ENCODE data around the gene LAD1. TPM values are rescaled to one million over a fixed set of nuclear protein-coding genes. Genes with fewer than 3 reads are reported as not detected.

The LAD1 gene
- polyA plus RNA-seq, 2 of the 4 experiments (the other 2 are of a cell fraction): 0.19 to 1.1 TPM

GRCh38 chr1:201396861-201397464 is 2.2 kb downstream of the LAD1 start (continued):
- TF ChIP-seq POLR2AphosphoS2 (conservative IDR thresholded peaks at IDR 0.05; ENCODE audit: low read length) (no peak), KDM1A (IDR thresholded peaks at IDR 0.05; ENCODE audit: low read depth) (no peak), NFE2L2 (conservative IDR thresholded peaks at IDR 0.05; ENCODE audit: low read length) (0 out of 2 replicates have a peak, but pooled peaks have one; percentile 9), CBX2 (IDR thresholded peaks at IDR 0.05; ENCODE audit: borderline replicate concordance, low read depth) (no peak), HEYL (CRISPR knock-in tag; IDR thresholded peaks at IDR 0.05) (no peak), PHF8 (IDR thresholded peaks at IDR 0.05; ENCODE audit: borderline replicate concordance, low read depth) (no peak), CBX8 (IDR thresholded peaks at IDR 0.05) (no peak), GATA3 (IDR thresholded peaks at IDR 0.05; ENCODE audit: borderline replicate concordance) (peak; percentile 62), ZSCAN20 (CRISPR knock-in tag; IDR thresholded peaks at IDR 0.05) (no peak), SMC3 (IDR thresholded peaks at IDR 0.05) (no peak), SREBF2 (IDR thresholded peaks at IDR 0.05) (no peak), FOXS1 (CRISPR knock-in tag; IDR thresholded peaks at IDR 0.05) (no peak), TP53 (CRISPR knock-in tag; IDR thresholded peaks at IDR 0.05) (no peak), EHF (CRISPR knock-in tag; IDR thresholded peaks at IDR 0.05) (no peak), EP300 (IDR thresholded peaks at IDR 0.05) (peak in 1 of 2 experiments; percentile 72; a peak in 2 of 5 replicates), FOSB (CRISPR knock-in tag; IDR thresholded peaks at IDR 0.05) (no peak), REST (IDR thresholded peaks at IDR 0.05) (no peak), RARB (CRISPR knock-in tag; IDR thresholded peaks at IDR 0.05) (no peak), ZFP36 (IDR thresholded peaks at IDR 0.05; ENCODE audit: borderline replicate concordance, partially characterized antibody) (no peak), ZNF302 (CRISPR knock-in tag; IDR thresholded peaks at IDR 0.05) (no peak)
- TF ChIP-seq, protein P1, sequence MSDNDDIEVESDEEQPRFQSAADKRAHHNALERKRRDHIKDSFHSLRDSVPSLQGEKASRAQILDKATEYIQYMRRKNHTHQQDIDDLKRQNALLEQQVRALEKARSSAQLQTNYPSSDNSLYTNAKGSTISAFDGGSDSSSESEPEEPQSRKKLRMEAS (IDR thresholded peaks at IDR 0.05): peak; percentile 67
- TF ChIP-seq, protein P2, sequence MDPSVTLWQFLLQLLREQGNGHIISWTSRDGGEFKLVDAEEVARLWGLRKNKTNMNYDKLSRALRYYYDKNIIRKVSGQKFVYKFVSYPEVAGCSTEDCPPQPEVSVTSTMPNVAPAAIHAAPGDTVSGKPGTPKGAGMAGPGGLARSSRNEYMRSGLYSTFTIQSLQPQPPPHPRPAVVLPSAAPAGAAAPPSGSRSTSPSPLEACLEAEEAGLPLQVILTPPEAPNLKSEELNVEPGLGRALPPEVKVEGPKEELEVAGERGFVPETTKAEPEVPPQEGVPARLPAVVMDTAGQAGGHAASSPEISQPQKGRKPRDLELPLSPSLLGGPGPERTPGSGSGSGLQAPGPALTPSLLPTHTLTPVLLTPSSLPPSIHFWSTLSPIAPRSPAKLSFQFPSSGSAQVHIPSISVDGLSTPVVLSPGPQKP (IDR thresholded peaks at IDR 0.05; ENCODE audit: low read depth, low read length): no peak
- TF ChIP-seq, protein P3, sequence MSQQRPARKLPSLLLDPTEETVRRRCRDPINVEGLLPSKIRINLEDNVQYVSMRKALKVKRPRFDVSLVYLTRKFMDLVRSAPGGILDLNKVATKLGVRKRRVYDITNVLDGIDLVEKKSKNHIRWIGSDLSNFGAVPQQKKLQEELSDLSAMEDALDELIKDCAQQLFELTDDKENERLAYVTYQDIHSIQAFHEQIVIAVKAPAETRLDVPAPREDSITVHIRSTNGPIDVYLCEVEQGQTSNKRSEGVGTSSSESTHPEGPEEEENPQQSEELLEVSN (IDR thresholded peaks at IDR 0.05; ENCODE audit: borderline replicate concordance, low read depth): peak; percentile 31; the same call in 1 of the 2 replicates

DNA sequence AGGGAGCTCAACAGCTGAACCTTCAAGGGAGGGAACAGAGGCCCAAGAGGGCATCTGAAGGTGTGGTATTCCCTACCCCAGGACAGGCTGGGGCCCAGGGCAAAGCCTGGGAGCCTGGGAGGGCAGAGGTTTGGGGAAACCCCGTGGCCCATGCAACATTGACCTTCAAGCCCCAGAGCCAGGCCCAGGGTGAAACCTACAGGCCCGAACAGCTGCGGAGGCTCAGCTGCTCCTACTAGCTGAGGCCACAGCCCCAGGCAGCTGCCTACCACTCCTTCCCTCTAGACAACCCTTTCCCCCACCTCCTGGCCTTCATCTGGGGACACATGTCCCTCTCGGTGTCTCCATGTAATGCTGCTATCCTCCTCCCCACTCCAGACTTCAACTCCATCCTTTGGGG is 3.2 kb downstream of the LAD1 start:
- WGBS (ENCODE audit: missing lambda C conversion rate): 86% methylated on average over 4 of the region's 4 CpGs
- Histone ChIP-seq H3K4me3 (no peak overlapping the region), H3K4me1 (peaks cover 71% of the 10 kb centered on the region), H3K27ac (peak overlapping the region; percentile 90 to 92), H3K4me2 (peak overlapping the region; percentile 72), H3K9me3 (no peaks in the 10 kb centered on the region)
- ChIA-PET POLR2A (interaction anchor here (1.5 kb wide), 1 partner anchor 10 kb away, joined by 3 read pairs; no protein-coding TSS in a partner anchor), CTCF (interaction anchor here (0.6 to 19.4 kb wide), 11 partner anchors 10 to 142 kb away, joined by 3 to 334 read pairs (median 7); partner anchors contain the start of gene LAD1)
- no peak for ATAC-seq
- no peak for DNase-seq (ENCODE audit: low read depth in 1 of 2, low spot score in 1 of 2)
- no peak for FAIRE-seq
- TF ChIP-seq BHLHE40 (IDR thresholded peaks at IDR 0.05; ENCODE audit: low read depth, low read length) (no peak), CBX2 (IDR thresholded peaks at IDR 0.05; ENCODE audit: borderline replicate concordance, low read depth) (no peak), NR3C1 (IDR thresholded peaks at IDR 0.05) (no peak), RNF2 (IDR thresholded peaks at IDR 0.05; ENCODE audit: borderline replicate concordance, low read depth) (no peak), TP53 (CRISPR knock-in tag; IDR thresholded peaks at IDR 0.05) (no peak), PHF8 (IDR thresholded peaks at IDR 0.05; ENCODE audit: borderline replicate concordance, low read depth) (no peak), MAZ (IDR thresholded peaks at IDR 0.05; ENCODE audit: borderline replicate concordance, low read depth, low read length) (no peak), CEBPB (IDR thresholded peaks at IDR 0.05) (no peak), REST (IDR thresholded peaks at IDR 0.05) (no peak)
- TF ChIP-seq, protein P4, sequence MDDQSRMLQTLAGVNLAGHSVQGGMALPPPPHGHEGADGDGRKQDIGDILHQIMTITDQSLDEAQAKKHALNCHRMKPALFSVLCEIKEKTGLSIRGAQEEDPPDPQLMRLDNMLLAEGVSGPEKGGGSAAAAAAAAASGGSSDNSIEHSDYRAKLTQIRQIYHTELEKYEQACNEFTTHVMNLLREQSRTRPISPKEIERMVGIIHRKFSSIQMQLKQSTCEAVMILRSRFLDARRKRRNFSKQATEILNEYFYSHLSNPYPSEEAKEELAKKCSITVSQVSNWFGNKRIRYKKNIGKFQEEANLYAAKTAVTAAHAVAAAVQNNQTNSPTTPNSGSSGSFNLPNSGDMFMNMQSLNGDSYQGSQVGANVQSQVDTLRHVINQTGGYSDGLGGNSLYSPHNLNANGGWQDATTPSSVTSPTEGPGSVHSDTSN (IDR thresholded peaks at IDR 0.05): no peak

Data from A549 (cell line).